T-helper 17 cell (primary cell): Measurements from ENCODE around the gene MRPL39. TPM values are rescaled to one million over a fixed set of nuclear protein-coding genes. Genes with fewer than 3 reads are reported as not detected.

Experiments
- ATAC-seq: fragments of 150-1000 bp; cut with Tn5 transposase; 2 replicates; pipeline ENCODE4 v1.10.0; 2021; ENCODE audit warnings: mild to moderate bottlenecking, moderate library complexity
- DNase-seq, 3 donors: peaks; one replicate each; pipeline versions ENCODE4 v3.0.0 to v3.0.0-alpha.2; 2020 to 2021
- H3K9me3 ChIP-seq: one replicate; pipeline ENCODE4 v1.7.0; 2013; ENCODE audit warnings: low read length, mild to moderate bottlenecking; ENCODE audit not compliant: control insufficient read depth, poor library complexity, severe bottlenecking
- H3K27ac Mint-ChIP-seq: one replicate; pipeline ENCODE4 v1.8.0; 2022; ENCODE audit warnings: mild to moderate bottlenecking, moderate library complexity, mixed read lengths
- H3K27me3 Mint-ChIP-seq: one replicate; pipeline ENCODE4 v1.8.0; 2022; ENCODE audit warnings: mixed read lengths
- H3K36me3 Mint-ChIP-seq: one replicate; pipeline ENCODE4 v1.8.0; 2022; ENCODE audit warnings: low read depth, mixed read lengths
- H3K4me1 Mint-ChIP-seq: one replicate; pipeline ENCODE4 v1.8.0; 2022; ENCODE audit warnings: mild to moderate bottlenecking, mixed read lengths
- H3K4me3 Mint-ChIP-seq: one replicate; pipeline ENCODE4 v1.8.0; 2022; ENCODE audit warnings: mild to moderate bottlenecking, moderate library complexity, mixed read lengths
- total RNA-seq, 4 donors: library from RNA in 2 of 4; stranded (reverse) in 2 of 4; gene quantifications; one replicate each; pipeline ENCODE4 v1.2.3 and lab custom pipeline; 2022 to 2026

MRPL39 gene
- 1 to 10 TPM; 8.9 to 9.9 TPM for total RNA-seq
- total RNA-seq (lab: John Stamatoyannopoulos, UW), result 11.2 to 26.2 reads per million in 2 donors

DNA sequence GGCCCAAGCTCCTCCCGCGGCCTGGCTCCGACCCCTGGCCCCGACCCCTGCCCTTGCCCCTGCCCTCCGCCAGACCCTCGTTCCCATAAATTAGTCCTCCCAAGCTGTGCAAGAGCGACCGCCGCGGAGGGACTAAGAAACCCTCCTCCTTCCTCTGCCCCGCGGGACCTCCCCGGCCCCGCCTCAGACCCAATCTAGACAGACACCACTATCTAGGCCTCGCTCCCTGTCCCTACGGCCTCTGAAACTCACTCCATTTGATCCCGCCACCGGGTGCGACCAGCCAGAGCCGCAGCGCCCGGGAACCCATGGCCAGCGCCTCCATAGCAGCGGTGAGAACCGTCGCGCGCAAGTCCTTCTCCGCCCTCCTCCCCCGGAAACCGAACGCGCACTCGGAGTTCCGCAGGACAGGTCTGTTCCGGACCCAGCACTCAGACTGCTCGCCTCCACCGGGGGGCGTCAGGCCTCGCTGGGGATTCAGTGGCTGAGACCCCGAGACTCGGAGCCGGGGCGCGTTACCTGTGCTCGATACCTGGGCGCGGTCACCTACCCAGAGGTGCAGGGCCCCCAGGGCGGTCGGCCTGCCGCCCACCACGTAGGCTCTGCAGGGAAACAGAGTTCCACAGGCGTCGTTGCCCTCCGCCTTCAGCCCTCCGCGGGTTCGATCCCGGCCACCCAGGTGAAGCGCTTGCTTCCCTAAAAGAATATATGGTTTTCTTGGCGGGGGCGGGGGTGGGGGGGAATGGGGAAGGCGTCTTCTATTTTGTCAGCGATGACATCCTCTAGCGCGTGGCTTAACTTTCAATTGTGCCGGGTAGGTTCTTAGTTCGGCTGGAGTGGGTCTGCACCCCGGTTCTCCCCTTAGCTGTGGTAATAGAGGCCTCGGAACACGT lies at the start of gene MRPL39:
MRPL39 (minus strand) TSS at position 331 of the 893 bp plus-strand sequence; CDS start at position 325, 6 bp downstream.
- Mint-ChIP-seq H3K4me1 (peaks cover 30% of the 10 kb centered on the region), H3K4me3 (peak within 1 kb of the TSS; percentile 100), H3K36me3 (peaks cover 3% of the 10 kb centered on the region), H3K27me3 (no peaks in the 10 kb centered on the region), H3K27ac (peak within 1 kb of the TSS; percentile 99)
- DNase-seq (peak; percentile 68 to 78 (median 70)), ATAC-seq (peak; percentile 89)
- no peaks in the 10 kb centered on the region for H3K9me3 ChIP-seq

DNA sequence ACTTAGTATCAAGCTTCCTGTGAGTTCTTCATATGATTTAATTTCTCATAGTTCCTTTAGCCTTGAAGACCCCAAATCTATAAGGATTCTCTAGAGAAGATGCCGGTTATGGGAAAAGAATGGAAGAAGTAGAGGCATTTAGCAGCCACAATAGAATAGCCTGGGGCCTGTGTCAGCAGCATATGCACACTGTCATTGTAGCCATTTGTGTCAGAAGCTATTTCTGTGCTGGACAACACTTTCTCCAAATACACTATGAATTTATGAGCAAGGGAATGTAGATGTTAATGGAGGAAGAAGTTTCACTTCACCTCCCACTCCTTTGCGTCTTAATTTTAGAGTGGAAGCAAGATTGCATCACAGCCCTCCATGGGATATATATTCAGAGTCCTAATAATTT lies 49.1 kb upstream of the MRPL39 start:
- H3K4me1 Mint-ChIP-seq, result no peaks in the 10 kb centered on the region
- H3K4me3 Mint-ChIP-seq, result no peak overlapping the region
- H3K27me3 Mint-ChIP-seq, result no peaks in the 10 kb centered on the region
- no peaks in the 10 kb centered on the region for H3K36me3 Mint-ChIP-seq
- no peak overlapping the region for H3K27ac Mint-ChIP-seq
- H3K9me3 ChIP-seq, result no peaks in the 10 kb centered on the region
- ATAC-seq (no peak), DNase-seq (no peak)

DNA sequence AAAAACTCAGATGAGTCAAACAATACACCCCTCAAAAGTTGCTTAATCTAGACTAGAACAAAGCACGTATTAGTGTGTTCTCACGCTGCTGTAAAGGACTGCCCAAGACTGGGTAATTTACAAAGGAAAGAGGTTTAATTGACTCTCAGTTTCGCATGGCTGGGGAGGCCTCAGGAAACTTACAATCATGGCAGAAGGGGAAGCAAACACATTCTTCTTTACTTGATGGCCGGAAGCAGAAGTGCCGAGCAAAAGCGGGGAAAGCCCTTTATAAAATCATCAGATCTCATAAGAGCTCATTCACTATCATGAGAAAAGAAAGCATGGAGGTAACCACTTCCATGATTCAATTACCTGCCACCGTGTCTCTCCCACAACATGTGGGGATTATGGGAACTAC lies 41.9 kb upstream of the MRPL39 start:
- no peaks in the 10 kb centered on the region for H3K9me3 ChIP-seq
- H3K27ac Mint-ChIP-seq, result no peak overlapping the region
- no peak overlapping the region for H3K4me3 Mint-ChIP-seq
- no peak for ATAC-seq
- peaks cover 5% of the 10 kb centered on the region for H3K4me1 Mint-ChIP-seq
- peaks cover 20% of the 10 kb centered on the region for H3K27me3 Mint-ChIP-seq
- DNase-seq, result no peak
- H3K36me3 Mint-ChIP-seq, result no peaks in the 10 kb centered on the region

DNA sequence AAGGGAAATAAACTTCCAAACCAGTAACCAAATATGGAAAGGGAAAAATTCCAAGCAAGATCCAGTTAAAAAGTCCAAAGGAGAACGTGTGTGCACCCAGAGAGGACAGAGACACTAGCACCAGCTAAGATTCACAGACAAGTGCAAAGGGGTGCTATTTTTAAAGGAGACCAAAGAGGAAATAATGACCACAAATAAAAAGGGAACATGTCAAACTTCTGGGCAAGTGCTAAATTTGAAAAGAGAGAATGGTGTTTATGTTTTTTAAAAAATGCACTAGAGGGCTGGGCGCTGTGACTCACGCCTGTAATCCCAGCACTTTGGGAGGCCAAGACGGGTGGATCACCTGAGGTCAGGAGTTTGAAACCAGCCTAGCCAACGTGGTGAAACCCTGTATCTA lies 40.4 kb upstream of the MRPL39 start:
- Mint-ChIP-seq H3K4me1 (peaks cover 5% of the 10 kb centered on the region), H3K27me3 (peaks cover 20% of the 10 kb centered on the region), H3K4me3 (no peak overlapping the region), H3K36me3 (no peaks in the 10 kb centered on the region), H3K27ac (no peak overlapping the region)
- H3K9me3 ChIP-seq, result no peaks in the 10 kb centered on the region
- DNase-seq, result no peak
- no peak for ATAC-seq

DNA sequence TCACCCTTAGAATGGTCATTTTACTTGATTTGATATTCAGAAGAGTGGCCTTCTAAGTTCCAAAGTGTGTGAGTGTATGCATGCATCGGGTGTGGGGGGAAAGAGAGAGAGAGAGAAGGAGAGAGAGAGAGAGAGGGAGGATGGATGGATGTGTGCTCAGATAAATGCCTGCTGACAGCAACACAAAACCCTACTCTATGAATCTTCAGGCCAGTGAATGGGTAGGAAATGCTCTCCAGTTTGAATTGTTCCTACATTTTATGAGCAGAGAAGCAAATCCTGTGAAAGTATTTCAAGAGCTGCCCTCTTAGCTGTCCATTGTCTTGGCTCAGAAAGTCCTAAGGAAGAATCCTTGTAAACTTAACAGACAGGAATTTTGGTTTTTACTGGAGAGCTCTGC lies 39.2 kb upstream of the MRPL39 start:
- no peaks in the 10 kb centered on the region for H3K9me3 ChIP-seq
- no peak for ATAC-seq
- DNase-seq, result no peak
- Mint-ChIP-seq H3K27me3 (peaks cover 25% of the 10 kb centered on the region), H3K36me3 (no peaks in the 10 kb centered on the region), H3K4me1 (peaks cover 5% of the 10 kb centered on the region), H3K4me3 (no peak overlapping the region), H3K27ac (no peak overlapping the region)

DNA sequence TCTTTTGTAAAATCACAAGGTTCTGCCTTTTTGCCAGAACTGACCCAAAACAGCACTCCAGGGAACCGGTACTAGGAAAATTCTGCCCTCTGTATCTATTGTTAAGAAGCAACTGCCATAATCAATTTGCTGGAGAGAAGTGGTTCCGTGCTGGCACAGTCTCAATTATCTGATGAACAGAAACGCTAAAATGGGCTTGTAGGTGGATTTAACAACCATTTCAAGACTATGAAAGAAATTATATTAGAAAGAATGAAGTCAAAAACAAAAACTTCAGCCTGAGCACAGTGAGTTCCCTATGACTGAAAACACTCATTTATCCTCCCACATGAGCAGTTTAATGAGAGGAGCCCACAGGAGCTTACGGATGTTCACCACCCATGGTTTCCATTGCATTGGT lies 36.2 kb upstream of the MRPL39 start:
- H3K4me3 Mint-ChIP-seq, result no peak overlapping the region
- no peaks in the 10 kb centered on the region for H3K9me3 ChIP-seq
- H3K4me1 Mint-ChIP-seq, result peaks cover 14% of the 10 kb centered on the region

DNA sequence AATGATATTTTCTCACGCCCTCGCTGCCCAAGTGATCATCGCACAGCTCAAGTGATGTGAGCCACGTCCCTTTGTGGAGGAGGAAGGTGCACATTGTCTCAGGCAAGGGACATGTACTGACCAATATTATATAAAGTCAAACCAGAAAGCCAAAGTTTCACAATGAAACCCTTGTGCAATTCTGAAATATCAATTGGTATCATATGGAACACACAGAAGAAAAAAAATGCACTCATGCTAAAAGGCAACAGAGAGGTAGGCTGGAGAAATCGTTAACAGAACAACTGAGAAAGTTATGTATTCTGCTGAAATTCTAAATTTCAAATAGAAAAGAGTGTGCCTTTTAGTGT lies 33.6 kb upstream of the MRPL39 start:
- DNase-seq (no peak), ATAC-seq (no peak)
- Mint-ChIP-seq H3K27ac (peak overlapping the region; percentile 77), H3K36me3 (peaks cover 5% of the 10 kb centered on the region), H3K4me3 (peak overlapping the region; percentile 94), H3K4me1 (peaks cover 9% of the 10 kb centered on the region), H3K27me3 (peaks cover 42% of the 10 kb centered on the region)
- H3K9me3 ChIP-seq, result no peaks in the 10 kb centered on the region

More for the DNA sequence above, 36.2 kb upstream of the MRPL39 start:
- DNase-seq (no peak), ATAC-seq (no peak)
- H3K36me3 Mint-ChIP-seq, result peaks cover 3% of the 10 kb centered on the region
- no peak overlapping the region for H3K27ac Mint-ChIP-seq
- peaks cover 36% of the 10 kb centered on the region for H3K27me3 Mint-ChIP-seq

DNA sequence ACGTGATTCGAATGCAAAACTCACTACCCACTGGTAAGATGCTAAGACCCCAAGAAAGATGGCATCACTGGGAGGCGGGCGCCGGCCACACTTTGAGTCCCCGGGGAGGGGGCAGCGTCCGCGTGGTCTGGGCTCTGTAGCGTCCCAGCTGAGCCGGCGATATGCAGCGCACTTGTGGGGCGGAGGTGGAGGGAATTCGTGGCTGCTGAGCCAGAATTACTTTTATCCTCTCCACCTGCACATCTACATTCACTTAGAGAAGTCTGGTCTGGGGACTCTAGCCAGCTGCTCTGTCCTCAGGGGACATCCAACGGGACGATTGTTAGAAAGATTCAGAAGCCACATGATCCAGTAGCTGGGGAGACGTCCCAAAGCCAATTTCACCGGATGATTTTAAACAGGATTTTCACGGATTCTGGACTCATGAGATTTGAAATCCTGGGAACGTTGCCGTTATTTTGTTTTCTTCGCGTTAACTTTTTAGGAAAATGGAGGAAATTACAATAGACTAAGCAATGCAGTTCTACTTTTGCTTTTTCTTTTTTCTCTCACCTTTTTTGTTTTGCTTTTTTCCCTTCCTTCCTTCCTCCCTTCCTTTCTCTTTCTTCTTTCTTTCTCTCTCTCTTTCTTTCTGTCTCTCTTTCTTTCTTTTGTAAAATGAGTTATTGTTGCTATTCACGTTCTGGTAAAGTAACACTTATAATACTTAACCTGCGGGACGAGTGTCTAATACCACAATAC lies 33.1 kb upstream of the MRPL39 start:
- peaks cover 44% of the 10 kb centered on the region for H3K27me3 Mint-ChIP-seq
- no peaks in the 10 kb centered on the region for H3K9me3 ChIP-seq
- peak overlapping the region; percentile 94 for H3K4me3 Mint-ChIP-seq
- H3K4me1 Mint-ChIP-seq, result peaks cover 9% of the 10 kb centered on the region
- H3K27ac Mint-ChIP-seq, result peak overlapping the region; percentile 77
- peak in 1 of 3 donors; percentile 12 for DNase-seq
- H3K36me3 Mint-ChIP-seq, result peaks cover 5% of the 10 kb centered on the region
- peak; percentile 29 for ATAC-seq

DNA sequence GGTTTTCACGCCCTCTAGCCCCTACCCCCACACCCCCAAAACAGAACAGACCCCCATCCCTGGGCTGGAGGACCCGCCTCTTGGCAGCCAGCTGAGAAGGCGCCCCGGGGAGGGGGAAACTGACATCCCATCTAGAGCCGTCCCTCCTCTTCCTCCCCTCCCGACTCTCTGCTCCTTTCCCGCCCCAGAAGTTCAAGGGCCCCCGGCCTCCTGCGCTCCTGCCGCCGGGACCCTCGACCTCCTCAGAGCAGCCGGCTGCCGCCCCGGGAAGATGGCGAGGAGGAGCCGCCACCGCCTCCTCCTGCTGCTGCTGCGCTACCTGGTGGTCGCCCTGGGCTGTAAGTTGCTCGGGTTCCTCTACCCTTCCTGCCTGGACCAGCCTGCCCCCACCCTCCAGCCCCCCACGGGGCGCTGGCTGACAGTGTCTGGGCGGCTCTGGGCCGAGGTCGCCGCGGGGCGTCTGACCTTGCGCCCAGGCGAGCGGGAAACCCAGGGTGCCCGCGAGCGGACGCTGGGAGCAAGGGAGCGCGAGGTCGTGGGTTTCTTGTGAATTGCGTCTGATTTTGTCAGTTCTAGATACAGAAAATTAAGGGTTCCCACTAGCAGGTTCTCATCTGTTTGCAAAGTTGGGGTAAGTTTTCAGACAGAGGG lies 32.4 kb upstream of the MRPL39 start:
- Mint-ChIP-seq H3K36me3 (peaks cover 8% of the 10 kb centered on the region), H3K27ac (no peak overlapping the region), H3K4me1 (peaks cover 9% of the 10 kb centered on the region), H3K4me3 (peak overlapping the region; percentile 94), H3K27me3 (peaks cover 51% of the 10 kb centered on the region)
- DNase-seq, result peak; percentile 17 to 31 (median 25)
- H3K9me3 ChIP-seq, result no peaks in the 10 kb centered on the region
- ATAC-seq, result peak; percentile 86

DNA sequence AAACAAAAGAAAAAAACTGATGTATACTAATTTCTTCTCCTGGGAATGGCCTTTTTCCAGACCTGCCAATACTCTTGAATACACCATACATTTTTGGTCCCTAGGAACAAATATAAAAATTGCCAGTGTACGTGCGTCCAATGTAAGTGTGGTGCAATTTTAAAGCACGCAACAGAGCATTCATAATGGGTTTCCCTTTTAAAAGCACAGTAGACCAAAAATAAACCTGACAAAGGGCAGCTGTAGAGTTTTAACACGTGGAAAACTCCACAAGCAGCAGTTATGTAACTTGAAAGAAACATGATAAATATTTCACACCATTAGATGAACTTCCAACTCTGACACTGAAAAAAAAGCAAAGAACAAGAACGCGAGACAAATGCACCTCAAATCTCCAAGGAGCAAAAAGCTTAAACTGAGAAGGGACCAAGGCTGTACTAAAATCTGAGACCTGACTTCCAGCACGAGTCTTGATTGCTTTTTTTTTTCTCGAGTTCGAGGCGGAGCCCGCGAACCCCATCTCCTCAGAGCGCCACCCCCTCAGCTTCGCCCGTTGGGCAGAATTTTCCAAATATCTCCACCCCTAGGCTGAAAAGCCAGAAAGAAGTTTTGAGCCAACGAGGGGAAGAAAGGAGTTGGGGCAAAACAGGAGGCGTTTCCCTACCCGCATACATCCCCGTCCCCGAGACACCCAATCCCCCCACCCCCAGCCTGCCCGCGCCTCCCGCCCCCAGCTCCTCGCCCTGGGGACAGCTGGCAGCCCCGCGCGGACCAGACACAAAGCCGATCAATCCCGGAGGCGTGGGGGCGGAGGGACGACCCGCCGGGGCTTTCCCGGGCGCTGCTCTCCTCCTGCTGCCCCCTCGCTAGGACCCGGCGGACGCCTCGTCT lies 31.6 kb upstream of the MRPL39 start, which contains the start of gene JAM2:
JAM2 (plus strand) TSS at position 599 of the 891 bp plus-strand sequence. CDS start 564 bp downstream, outside the sequence.
- peaks cover 9% of the 10 kb centered on the region for H3K36me3 Mint-ChIP-seq
- peaks cover 56% of the 10 kb centered on the region for H3K27me3 Mint-ChIP-seq
- peak within 1 kb of the TSS; percentile 70 for H3K27ac Mint-ChIP-seq
- H3K4me3 Mint-ChIP-seq, result peak within 1 kb of the TSS; percentile 94
- DNase-seq (peak; percentile 8 to 25 (median 19)), ATAC-seq (peak; percentile 63)
- no peaks in the 10 kb centered on the region for H3K9me3 ChIP-seq
- H3K4me1 Mint-ChIP-seq, result peaks cover 9% of the 10 kb centered on the region

DNA sequence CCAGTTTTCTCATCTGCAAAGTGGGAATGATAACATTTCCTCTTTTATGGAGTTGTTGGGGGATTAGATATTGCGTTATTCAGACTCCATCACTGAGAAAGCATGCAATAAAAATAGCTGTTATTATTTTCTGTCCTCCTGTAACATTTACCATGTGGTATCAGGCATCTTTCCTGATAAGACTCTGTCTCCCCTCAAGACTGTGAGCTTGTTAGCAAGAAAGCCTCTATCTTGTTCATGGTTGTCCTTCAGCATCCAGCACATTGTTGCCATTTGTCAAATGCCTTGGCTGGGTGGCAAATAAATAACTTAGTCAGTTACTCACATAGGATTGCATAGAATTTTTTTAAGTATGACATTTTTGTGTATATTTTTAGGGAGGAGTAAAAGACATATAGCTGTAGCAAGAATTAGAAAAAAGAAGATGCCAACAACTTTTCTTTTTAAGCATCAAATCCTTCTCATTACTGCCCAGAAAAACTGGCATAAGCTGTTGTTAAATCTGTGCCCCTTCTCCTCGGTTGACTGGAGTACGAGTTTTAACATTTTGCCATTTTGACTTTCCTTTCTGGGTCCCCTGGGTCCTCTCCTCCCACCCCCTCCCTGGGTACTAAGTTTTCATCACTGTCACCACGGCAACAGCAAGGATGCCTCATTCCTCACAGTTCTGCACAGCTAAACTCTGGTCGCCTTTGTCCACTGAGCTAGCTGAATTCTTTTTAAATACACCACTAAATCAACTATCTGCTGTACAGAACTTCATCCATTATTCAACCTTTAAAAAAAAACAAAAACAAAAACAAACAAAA lies 30.8 kb upstream of the MRPL39 start:
- H3K27ac Mint-ChIP-seq, result peak overlapping the region; percentile 70
- no peaks in the 10 kb centered on the region for H3K9me3 ChIP-seq
- ATAC-seq (no peak), DNase-seq (no peak)
- H3K36me3 Mint-ChIP-seq, result peaks cover 9% of the 10 kb centered on the region
- H3K27me3 Mint-ChIP-seq, result peaks cover 64% of the 10 kb centered on the region
- peaks cover 9% of the 10 kb centered on the region for H3K4me1 Mint-ChIP-seq
- H3K4me3 Mint-ChIP-seq, result peak overlapping the region; percentile 94

DNA sequence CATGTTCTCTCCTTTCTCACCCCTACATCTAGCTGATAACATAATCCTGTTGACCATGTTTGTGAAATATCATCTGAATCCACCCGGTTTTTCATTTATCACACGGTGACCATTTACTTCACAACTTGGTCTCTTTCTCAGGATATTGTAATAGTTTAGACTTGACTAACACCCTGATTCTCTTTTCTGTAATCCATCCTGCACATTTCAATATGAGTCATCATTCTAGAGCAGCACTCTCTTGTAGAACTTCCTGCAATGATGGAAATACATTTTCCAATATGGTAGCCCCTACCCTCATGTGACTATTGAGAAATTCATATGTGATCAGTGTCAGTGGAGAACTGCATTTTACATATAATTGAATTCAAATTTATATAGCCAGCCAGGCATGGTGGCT lies 29.4 kb upstream of the MRPL39 start:
- no peak for ATAC-seq
- H3K36me3 Mint-ChIP-seq, result peaks cover 9% of the 10 kb centered on the region
- H3K9me3 ChIP-seq, result no peaks in the 10 kb centered on the region
- H3K4me1 Mint-ChIP-seq, result peaks cover 9% of the 10 kb centered on the region
- peaks cover 62% of the 10 kb centered on the region for H3K27me3 Mint-ChIP-seq
- no peak overlapping the region for H3K4me3 Mint-ChIP-seq
- H3K27ac Mint-ChIP-seq, result no peak overlapping the region
- DNase-seq, result no peak
